DMS 273 (cell line): ENCODE measurements around the gene C1orf50.

Experiments
- DNase-seq: peaks from one replicate; lab custom pipeline; 2025; ENCODE audit not compliant: unreplicated experiment; lab: John Stamatoyannopoulos, UW

Gene C1orf50

GRCh38 chr1:42758641-42759040 lies 8.4 kb upstream of the C1orf50 start:
- no peak for DNase-seq

DNA sequence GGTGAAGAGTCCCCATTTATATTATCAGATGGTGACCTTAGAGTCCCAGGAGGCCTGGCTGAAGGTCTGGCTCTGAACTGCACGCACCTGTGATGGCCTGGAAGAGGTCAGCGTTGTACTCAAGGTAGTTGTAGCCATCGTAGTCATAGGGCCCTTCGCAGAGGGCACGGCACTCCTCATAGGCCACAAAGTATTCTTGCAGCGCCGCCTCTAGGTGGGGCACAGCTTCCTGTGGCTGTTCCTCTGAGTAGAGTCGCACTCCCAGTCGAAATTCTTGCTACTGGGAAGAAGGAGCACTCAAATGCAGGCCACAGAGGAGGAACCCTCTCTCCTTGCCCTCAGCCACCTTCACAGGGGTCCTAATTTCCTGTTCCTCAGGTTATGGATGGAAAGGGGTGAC lies 7.9 kb upstream of the C1orf50 start:
- DNase-seq = no peak

GRCh38 chr1:42761567-42761966 lies 5.5 kb upstream of the C1orf50 start:
- DNase-seq = no peak

DNA sequence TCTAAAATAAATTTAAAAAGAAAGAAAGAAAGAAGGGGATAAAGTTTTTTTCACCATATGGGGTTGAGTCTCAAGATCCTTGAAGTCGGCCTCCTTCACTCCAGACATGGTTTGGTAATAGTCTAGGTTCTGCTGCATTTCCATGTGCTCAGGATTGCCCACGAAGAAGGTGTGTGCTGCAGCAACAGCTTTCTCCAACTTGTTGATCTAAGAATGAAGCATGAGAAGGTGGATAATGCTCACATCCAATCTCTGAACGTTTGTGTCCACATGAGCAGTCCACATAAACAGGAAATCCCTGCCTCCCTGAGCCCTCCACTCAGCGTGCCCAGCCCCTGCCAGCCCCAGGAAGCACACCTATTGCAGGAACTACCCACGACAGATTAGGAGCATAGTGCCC lies 4.8 kb upstream of the C1orf50 start:
- no peak for DNase-seq

DNA sequence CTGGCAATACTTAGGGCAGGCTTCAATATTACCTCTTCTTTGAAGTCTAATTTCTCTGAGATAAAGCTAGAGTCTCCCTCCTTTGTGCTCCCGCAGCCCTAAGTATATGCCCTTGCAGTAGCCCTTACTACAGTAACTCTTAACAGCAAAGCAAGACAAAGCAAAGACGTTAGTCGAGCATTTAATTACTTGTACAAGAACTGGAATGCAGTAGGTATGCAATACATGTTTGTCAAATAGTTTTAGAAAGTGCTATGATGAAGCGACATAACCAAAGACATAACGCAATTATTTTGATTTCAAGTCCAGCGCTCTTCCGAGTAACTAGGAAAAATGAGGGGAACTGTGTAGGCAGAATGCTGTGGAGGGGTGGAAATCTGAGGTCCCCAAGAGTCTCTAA lies 1.8 kb upstream of the C1orf50 start:
- no peak for DNase-seq

GRCh38 chr1:42765832-42766740 lies 963 bp upstream of the C1orf50 start:
- DNase-seq = peak; percentile 85

- no peak for DNase-seq
Observed at GRCh38 chr1:42767510-42768000, 506 bp downstream of the C1orf50 start.

DNA sequence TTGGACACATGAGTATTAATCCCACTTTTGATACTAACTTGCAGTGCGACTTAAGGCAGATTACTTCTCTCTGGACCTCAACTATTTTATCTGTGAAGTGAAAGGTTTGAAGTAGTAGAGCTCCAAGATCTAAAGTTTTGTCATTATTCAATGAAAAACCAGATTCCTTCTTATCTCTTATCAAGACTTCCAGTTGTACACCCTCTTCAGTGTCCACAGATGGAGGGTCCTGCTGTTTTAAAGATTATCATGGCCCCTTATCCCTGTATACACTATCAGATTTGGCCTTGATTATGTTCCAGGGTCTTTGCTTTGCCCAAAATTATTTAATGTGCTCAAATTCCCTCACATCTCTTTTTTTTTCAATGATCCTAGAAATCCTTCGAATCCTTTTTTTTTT lies 1.1 kb downstream of the C1orf50 start:
- DNase-seq = no peak

DNA sequence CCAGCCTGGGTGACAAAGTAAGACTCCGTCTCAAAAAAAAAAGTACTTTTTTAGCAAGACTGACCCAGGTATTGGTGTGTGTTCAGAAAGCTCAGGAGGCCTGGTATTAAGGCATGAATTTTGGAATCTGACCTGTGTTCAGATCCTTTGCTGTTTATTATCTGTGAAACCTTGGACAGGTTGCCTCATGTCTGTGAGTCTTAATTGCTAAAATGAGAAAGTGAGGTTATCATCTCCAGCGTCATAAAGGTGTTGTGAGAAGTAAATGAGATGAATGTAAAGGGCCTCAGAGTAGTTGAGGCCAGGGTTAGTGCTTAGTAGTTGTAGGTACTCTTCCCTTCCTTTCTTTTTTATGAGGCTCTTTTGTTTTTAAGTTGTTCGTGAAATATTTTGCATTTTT lies 2.8 kb downstream of the C1orf50 start:
- DNase-seq = no peak

DNA sequence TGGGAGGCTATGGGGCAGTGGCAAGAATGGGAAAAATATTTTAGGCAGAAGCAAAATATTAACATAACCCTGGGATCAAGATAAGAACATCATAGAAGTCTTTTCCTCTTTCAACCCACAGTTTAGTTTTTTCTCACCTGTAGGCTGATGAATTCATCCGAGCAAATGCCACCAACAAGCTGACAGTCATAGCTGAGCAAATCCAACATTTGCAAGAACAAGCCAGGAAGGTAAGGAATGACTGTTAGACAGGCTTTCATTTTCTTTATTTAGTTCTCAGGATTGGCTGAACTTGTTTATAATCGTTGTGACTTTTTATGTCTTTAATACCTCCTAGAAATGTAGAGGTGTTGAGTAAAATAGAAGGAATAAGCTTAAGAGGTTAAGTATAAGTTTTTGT lies 6.4 kb downstream of the C1orf50 start:
- DNase-seq = no peak

GRCh38 chr1:42774928-42775526 lies 8.0 kb downstream of the C1orf50 start:
- no peak for DNase-seq

GRCh38 chr1:42776502-42776901 lies 9.5 kb downstream of the C1orf50 start:
- no peak for DNase-seq

DNA sequence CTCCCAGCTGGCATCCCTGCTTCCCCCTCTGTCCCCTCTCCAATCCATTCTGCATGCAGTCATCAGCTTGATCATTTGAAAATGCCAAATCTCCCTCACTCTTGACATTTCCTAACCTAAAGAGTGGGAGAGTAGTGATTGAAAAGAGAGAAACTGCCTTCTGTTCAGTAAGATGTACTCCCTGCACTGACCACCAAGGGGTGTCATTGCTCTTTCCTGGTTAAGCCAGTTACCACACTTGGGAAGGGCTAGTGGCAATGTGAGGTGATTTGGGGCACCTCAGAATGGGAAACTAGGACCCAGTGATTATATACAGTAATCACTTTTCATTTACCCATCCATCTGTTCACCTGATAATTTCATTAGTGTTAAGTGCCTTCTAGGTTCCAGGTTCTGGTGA lies 10.8 kb downstream of the C1orf50 start:
- DNase-seq = peak; percentile 75

DNA sequence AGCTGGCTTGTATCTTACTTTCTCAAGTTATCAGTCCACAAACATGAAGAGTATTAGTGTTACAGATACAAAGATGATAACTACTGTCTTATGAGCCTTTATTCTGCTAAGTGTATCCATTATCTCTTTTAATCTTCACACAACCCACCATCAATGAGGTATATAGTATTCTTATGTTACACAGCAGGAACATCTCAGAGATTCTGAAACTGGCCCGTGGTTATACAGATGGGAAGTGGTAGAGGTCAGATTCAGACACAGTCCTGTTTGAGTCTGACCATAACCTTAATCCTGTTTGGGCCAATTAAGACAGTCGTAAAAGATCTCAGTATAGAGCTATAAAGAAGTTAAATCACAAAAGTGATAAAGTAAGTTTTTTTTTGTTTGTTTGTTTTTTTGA lies 12.7 kb downstream of the C1orf50 start:
- DNase-seq = no peak

- no peak for DNase-seq
Observed at GRCh38 chr1:42780176-42780575, 13.1 kb downstream of the C1orf50 start.

- no peak for DNase-seq
Observed at GRCh38 chr1:42783092-42783491, 16.0 kb downstream of the C1orf50 start.

DNA sequence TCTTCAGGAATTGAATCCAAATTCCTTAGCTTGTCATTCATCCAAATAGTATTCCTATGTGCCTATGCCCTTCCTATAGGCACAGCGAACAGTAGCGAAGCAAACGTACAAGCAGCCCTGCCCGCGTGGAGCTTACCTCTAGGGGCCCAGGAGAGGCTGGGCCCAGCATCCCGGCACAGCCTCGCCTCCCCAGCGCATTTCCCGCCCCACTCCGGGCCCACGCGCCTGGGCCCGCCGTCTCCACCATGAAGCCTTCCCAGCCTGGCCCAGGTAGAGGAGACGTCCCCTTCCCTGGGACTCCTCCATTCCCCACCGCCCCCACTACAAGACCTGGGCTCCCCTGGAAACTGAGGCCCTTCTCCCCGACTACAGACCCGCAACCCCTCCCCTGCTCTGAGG lies 17.5 kb downstream of the C1orf50 start:
- no peak for DNase-seq

GRCh38 chr1:42784946-42785693 lies 18.1 kb downstream of the C1orf50 start, which contains the start of gene TMEM269:
TMEM269 (plus strand) TSS chr1:42784991; CDS start chr1:42789894, 4,903 bp downstream.
- DNase-seq = no peak

- DNase-seq = no peak
Observed at GRCh38 chr1:42786097-42786496, 19.0 kb downstream of the C1orf50 start.

DNA sequence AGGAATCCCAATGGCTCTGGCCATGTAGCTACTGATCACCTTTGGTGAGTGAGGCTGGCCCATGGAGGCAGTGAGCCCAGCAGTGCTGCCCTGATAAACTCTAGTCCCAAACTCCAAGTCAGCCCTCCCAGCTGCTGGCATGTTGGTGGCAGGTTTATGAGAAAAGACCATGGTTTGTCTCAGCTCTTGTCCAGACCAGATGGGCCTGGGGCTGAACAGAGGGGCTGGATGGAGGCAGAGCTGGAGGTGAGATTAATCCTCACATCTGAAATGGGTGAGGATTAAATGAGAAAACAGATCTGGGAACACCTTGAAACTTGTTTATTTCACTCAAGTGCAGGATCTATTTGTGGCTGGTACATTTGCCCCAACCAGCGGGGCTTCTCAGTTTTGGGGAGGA lies 21.0 kb downstream of the C1orf50 start:
- no peak for DNase-seq

DNA sequence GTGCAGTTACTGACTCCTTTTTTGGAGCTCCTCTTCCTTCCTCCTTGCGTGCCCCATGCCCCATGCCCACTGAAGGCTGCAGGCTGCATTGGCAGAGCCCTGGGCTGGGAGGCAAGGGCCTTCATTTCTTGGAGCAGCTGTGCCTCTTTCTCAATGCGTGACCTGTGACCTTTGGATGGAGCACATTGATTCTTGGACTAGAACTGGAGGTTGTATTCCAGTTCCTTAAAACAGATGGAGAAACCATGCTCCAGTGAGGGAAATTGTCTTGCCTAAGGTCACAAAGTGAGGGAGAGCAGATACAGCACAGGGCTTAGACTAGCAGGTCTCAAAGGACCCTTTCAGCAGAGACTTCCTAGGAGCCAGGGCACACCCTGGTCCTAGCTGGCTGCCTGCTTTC lies 26.8 kb downstream of the C1orf50 start:
- no peak for DNase-seq

GRCh38 chr1:42797414-42797813 lies 30.4 kb downstream of the C1orf50 start:
- DNase-seq = no peak
